Ovary (tissue), 9 donors: ENCODE measurements around the gene FTCD. TPM values are rescaled to one million over a fixed set of nuclear protein-coding genes. Genes with fewer than 3 reads are reported as not detected.
A peak's percentile ranks its signal among the peaks of the same experiment; 100 is the strongest.

Source experiments
- DNase-seq, 5 donors: peaks; one replicate each; pipeline ENCODE4 v3.0.0-alpha.2; 2019 to 2020
- H3K27ac ChIP-seq, 2 donors: fragments of 200-600 bp; one replicate each; pipeline versions ENCODE4 v1.5.1 to v1.8.0; 2019 to 2022
- H3K27me3 ChIP-seq: fragments of 200-600 bp; one replicate; pipeline ENCODE4 v1.8.0; 2022
- H3K36me3 ChIP-seq: fragments of 200-600 bp; sonication (generic); one replicate; pipeline ENCODE4 v1.5.1; 2019
- H3K4me1 ChIP-seq: one replicate; pipeline ENCODE4 v1.8.1; 2013; ENCODE audit warnings: mild to moderate bottlenecking, moderate library complexity; ENCODE audit not compliant: insufficient read depth
- H3K4me3 ChIP-seq: fragments of 200-600 bp; sonication (generic); one replicate; pipeline ENCODE4 v1.5.1; 2017
- H3K9me3 ChIP-seq, 2 donors: fragments of 200-600 bp in 1 of 2; sonication (generic) in 1 of 2; one replicate each; pipeline versions ENCODE4 v1.5.1 to v1.8.1; 2013 to 2019; ENCODE audit warnings: mild to moderate bottlenecking in 1 of 2, moderate library complexity in 1 of 2
- EP300 ChIP-seq: sonication (generic); formaldehyde crosslinking; IDR thresholded peaks from one replicate; pipeline ENCODE4 v1.6.1; 2017; ENCODE audit warnings: antibody characterized with exemption
- POLR2A ChIP-seq: fragments of 450-650 bp; IDR thresholded peaks from one replicate; pipeline ENCODE4 v1.6.1; 2017; ENCODE audit warnings: antibody characterized with exemption, mild to moderate bottlenecking, moderate library complexity
- WGBS, 3 donors: extraction: QIAGEN DNeasy Blood & Tissue Kit in 1 of 3; methylation state at CpG; one replicate each; pipeline versions ENCODE4 v1.1.5 to v1.1.7; 2013 to 2017; 5-methylcytosine and 5-hydroxymethylcytosine counted together
- intact Hi-C, 4 donors: fragments of 100-400 bp; cut with DNase I; formaldehyde crosslinking; loops; one replicate each; pipeline versions ENCODE4 v1.11.0 to v1.15.1; 2022 to 2023
- polyA plus RNA-seq, 2 donors: library from polyadenylated mRNA; stranded (reverse); fragments of 200-250 nt in 1 of 2; fragments of 350-450 nt in 1 of 2; fragmentation: Illumina TruSeq in 1 of 2; extraction: RNeasy Lipid Tissue Mini Kit (QIAGEN cat#74804) in 1 of 2; gene quantifications; one replicate each; pipeline ENCODE4 v1.2.3, GENCODE V29; 2013 to 2014
- total RNA-seq, 7 donors: library from RNA; depleted of rRNA in 2 of 7; stranded (reverse); fragments of >200 nt in 2 of 7; fragmentation: NEBNext Ultra II Directional in 3 of 7; extraction: Animal tissue kit (Norgen Biotek cat#: 25700) in 3 of 7; gene quantifications; one replicate each; pipeline versions ENCODE4 v1.1.0 to v1.2.4, GENCODE V29; 2016 to 2023
- TF ChIP-seq, protein P1 (sequence below), 3 donors: fragments of 450-650 bp in 2 of 3; fragments of 200-600 bp in 1 of 3; IDR thresholded peaks; one replicate each; pipeline versions ENCODE4 v1.5.1 to v1.8.0; 2016 to 2022; ENCODE audit warnings: antibody characterized with exemption in 3 of 3, mild to moderate bottlenecking in 1 of 3
- donor health status: DM: no; HTN: no; CAD: no; lungs with moderate emphysema.
- donor health status: DM: no; HTN: no; CAD: no.
- donor health status: Bipolar disorder and iron deficiency.
- donor health status: DM: yes; HTN: yes; CAD: no.
- donor health status: DM: no; HTN: no; CAD: no.
- donor health status: DM: yes; HTN: yes; CAD: no.

Gene FTCD
- total and polyA plus RNA-seq, 9 donors, result 0.83 to 7.5 (median 3.7) TPM; not detected in 1

DNA sequence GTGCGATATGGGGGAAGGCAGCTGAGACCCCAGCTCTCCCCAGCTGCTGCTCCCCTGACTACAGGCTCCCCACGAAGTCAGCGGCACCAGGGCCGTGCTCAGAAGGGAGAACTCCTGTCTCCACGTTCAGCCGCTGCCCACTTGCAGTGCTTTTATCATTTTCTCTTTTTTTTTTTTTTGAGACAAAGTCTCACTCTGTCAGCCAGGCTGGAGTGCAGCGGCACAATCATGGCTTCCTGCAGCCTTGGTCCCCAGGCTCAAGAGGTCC is 933 bp upstream of the FTCD start:
- DNase-seq, result peak in 3 of 5 donors; percentile 6 to 25 (median 15)
- no peaks in the 10 kb centered on the region for H3K36me3 ChIP-seq
- no peak overlapping the region for H3K27ac ChIP-seq
- no peaks in the 10 kb centered on the region for H3K9me3 ChIP-seq
- no peak overlapping the region for H3K4me3 ChIP-seq
- WGBS, 3 donors, result 85 to 93% (median 86%) methylated on average over 7 of the region's 7 CpGs
- H3K4me1 ChIP-seq, result peaks cover 9% of the 10 kb centered on the region
- H3K27me3 ChIP-seq, result no peaks in the 10 kb centered on the region
- intact Hi-C loops, result loop anchor here in 1 of 4 donors (10.0 kb wide), 1 partner anchor 68 kb away; the partner anchor contains the start of gene LSS
- TF ChIP-seq, protein P1, sequence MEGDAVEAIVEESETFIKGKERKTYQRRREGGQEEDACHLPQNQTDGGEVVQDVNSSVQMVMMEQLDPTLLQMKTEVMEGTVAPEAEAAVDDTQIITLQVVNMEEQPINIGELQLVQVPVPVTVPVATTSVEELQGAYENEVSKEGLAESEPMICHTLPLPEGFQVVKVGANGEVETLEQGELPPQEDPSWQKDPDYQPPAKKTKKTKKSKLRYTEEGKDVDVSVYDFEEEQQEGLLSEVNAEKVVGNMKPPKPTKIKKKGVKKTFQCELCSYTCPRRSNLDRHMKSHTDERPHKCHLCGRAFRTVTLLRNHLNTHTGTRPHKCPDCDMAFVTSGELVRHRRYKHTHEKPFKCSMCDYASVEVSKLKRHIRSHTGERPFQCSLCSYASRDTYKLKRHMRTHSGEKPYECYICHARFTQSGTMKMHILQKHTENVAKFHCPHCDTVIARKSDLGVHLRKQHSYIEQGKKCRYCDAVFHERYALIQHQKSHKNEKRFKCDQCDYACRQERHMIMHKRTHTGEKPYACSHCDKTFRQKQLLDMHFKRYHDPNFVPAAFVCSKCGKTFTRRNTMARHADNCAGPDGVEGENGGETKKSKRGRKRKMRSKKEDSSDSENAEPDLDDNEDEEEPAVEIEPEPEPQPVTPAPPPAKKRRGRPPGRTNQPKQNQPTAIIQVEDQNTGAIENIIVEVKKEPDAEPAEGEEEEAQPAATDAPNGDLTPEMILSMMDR (IDR thresholded peaks at IDR 0.05), result no peak
- no peak for TF ChIP-seq EP300
- TF ChIP-seq POLR2A, result no peak

DNA sequence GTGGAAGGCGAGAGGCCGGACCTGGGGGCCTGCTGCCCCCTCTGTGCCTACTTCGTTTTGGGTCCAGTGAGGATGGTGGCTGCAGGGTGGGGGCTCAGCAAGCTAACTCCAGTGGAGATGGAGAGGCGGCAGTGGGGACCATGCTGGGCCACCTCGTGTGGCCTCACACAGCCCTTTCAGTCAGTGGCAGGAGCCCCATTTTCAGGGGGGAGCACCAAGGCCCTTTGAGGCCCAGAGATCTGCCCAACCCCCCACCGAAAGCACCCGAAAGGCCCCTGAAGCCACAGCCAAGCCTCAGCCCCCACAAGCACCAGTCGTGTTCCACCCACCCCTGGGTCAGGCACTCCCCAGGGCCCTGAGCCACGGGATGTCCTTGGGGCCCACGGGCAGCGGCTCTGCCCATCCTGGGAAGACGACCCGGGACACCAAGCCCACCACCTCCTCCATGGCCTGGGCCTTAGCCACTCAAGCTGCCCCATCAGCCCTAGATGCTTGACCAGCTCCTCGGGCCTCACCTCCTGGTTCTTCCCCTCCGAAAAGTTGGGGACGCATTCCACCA is 345 bp downstream of the FTCD start:
- Histone ChIP-seq H3K9me3 (no peaks in the 10 kb centered on the region), H3K27me3 (no peaks in the 10 kb centered on the region), H3K36me3 (no peaks in the 10 kb centered on the region), H3K4me1 (peaks cover 9% of the 10 kb centered on the region), H3K27ac (no peak overlapping the region), H3K4me3 (no peak overlapping the region)
- DNase-seq, result peak in 4 of 5 donors; percentile 16 to 36 (median 23)
- 77 to 89% (median 83%) methylated on average over 15 to 16 of the region's 16 CpGs for WGBS, 3 donors
- intact Hi-C loops, result loop anchor here in 3 of 4 donors (5.0 to 10.0 kb wide), 4 partner anchors 70 to 132 kb away; partner anchors contain the start of genes LSS (in 2 of the 3), MCM3AP (in 1 of the 3) and YBEY (in 1 of the 3)
- TF ChIP-seq, protein P1 (IDR thresholded peaks at IDR 0.05), result no peak
- TF ChIP-seq POLR2A, result no peak
- TF ChIP-seq EP300, result no peak

DNA sequence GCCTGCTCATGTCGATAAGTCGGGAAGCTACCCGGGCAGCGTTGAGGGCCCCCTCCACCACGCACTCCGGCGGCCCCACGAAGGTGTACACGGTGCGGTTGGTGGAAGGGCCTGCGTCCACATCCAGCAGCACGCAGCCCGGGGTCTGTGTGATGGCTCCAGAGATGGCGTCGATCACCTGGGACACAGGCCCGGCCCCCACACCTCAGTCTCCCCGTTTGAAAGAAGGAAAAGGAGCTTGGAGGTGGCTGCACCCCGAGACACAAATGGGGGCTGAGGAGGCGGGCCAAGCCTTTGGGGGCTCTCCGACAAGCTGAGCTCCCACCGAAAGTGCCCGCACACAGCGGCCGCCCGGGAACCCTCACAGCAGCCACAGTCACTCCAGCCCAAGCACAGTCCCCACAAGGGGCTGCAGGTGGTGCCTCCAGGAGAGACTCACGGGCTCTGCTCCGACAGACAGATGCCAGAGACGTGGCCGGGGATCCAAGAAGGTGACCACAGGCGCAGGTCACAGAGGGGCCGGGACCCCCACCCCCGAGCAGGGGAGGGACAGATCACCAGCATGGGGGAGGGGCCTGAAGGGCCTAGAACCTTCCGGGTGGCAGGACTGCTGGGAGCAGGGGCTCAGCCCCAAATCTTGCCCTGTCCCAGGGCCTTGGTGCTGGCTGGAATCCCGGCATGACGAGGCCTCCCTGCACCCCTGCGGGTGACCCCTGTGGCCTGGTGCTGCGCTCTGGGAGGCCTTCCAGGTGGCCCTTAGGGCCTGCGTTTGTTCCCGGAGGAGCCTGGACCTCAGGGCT is 1.0 kb downstream of the FTCD start:
- no peak overlapping the region for H3K27ac ChIP-seq
- no peak overlapping the region for H3K4me3 ChIP-seq
- 90 to 91% (median 91%) methylated on average over 39 of the region's 39 CpGs for WGBS, 3 donors
- no peaks in the 10 kb centered on the region for H3K9me3 ChIP-seq
- H3K4me1 ChIP-seq, result peaks cover 9% of the 10 kb centered on the region
- intact Hi-C loops, result loop anchor here in 3 of 4 donors (5.0 to 10.0 kb wide), 4 partner anchors 70 to 133 kb away; partner anchors contain the start of genes LSS (in 2 of the 3), MCM3AP (in 1 of the 3) and YBEY (in 1 of the 3)
- no peaks in the 10 kb centered on the region for H3K36me3 ChIP-seq
- DNase-seq, result peak in 4 of 5 donors; percentile 18 to 40 (median 38)
- TF ChIP-seq EP300 (no peak), POLR2A (no peak)
- TF ChIP-seq, protein P1 (IDR thresholded peaks at IDR 0.05), result no peak
- no peaks in the 10 kb centered on the region for H3K27me3 ChIP-seq

DNA sequence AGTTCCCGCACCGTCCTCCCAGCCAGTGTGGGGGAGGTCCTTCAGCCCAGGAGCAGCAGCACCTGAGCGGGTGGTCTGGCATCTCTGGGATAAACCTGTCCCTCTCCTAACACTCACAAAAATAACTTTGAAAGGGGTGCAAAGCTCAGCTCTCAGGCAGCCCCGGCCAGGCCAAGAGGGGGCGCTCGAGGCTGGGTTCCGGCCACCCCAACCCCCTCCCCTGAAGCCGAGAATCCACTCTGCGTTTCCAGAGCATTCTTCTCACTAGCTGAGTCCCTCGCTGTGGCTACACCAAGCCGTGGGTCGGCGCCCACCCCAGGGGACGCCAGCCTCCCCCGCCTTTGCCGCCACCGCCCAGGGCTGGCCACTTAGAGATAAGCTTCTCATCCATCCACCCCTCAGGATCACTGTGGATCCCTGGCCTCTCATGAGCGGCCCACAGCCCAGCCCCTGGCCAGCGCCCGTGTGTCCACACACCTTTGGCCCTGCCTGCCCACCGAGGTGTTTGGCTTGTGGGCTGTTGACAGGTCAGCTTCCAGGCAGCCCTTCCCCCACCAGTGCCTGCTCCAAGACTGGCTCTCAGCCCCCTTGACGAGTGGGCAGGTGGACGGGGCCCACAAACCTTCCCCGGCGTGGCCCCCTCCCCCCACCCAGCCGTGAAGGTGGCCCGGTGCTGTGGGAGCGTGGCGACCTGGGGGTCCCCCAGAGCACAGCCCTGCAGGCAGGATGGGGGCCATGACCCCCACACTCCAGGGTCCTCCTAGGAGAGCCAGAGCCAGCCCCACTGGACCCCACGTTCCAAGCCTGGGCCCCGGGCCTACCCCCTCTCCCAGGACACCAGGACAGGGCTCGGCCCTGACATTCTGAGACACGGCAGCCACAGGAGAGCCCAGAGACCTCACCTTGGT is 1.9 kb downstream of the FTCD start:
- Histone ChIP-seq H3K36me3 (no peaks in the 10 kb centered on the region), H3K27ac (peak overlapping the region; percentile 26 to 55), H3K9me3 (no peaks in the 10 kb centered on the region), H3K27me3 (no peaks in the 10 kb centered on the region), H3K4me1 (peaks cover 9% of the 10 kb centered on the region), H3K4me3 (no peak overlapping the region)
- TF ChIP-seq POLR2A (no peak), EP300 (no peak)
- TF ChIP-seq, protein P1 (IDR thresholded peaks at IDR 0.05), result peak; percentile 55 to 77 (median 62)
- DNase-seq, result peak; percentile 72 to 85 (median 80)
- intact Hi-C loops, result loop anchor here in 3 of 4 donors (5.0 to 10.0 kb wide), 4 partner anchors 71 to 134 kb away; partner anchors contain the start of genes LSS (in 2 of the 3), MCM3AP (in 1 of the 3) and YBEY (in 1 of the 3)
- 32 to 36% (median 35%) methylated on average over 33 of the region's 33 CpGs for WGBS, 3 donors
